GM19099 (cell line): ENCODE data around the gene FOXO3.

Experiments used
- POLR2A ChIP-seq: IDR thresholded peaks from 3 replicates; pipeline ENCODE4 v1.6.1; 2011; ENCODE audit warnings: low read depth; ENCODE audit not compliant: insufficient read length; ENCODE audit errors: extremely low read depth

Gene FOXO3

GRCh38 chr6:108549241-108549640 is 11.5 kb upstream of the FOXO3 start:
- no peak for TF ChIP-seq POLR2A

GRCh38 chr6:108549741-108550140 is 11.0 kb upstream of the FOXO3 start:
- no peak for TF ChIP-seq POLR2A

GRCh38 chr6:108550256-108550655 is 10.5 kb upstream of the FOXO3 start:
- no peak for TF ChIP-seq POLR2A

- TF ChIP-seq POLR2A, result no peak
These were observed 5.2 kb upstream of the FOXO3 start for GRCh38 chr6:108555399-108556052.

GRCh38 chr6:108556250-108556649 is 4.5 kb upstream of the FOXO3 start:
- no peak for TF ChIP-seq POLR2A

GRCh38 chr6:108556866-108557493 is 3.7 kb upstream of the FOXO3 start:
- no peak for TF ChIP-seq POLR2A

- TF ChIP-seq POLR2A, result no peak
These were observed 3.0 kb upstream of the FOXO3 start for GRCh38 chr6:108557494-108558371.

- TF ChIP-seq POLR2A, result no peak
These were observed 2.2 kb upstream of the FOXO3 start for GRCh38 chr6:108558372-108559096.

GRCh38 chr6:108559097-108559883 is 1.4 kb upstream of the FOXO3 start:
- TF ChIP-seq POLR2A, result peak; percentile 63

- TF ChIP-seq POLR2A, result no peak
These were observed 744 bp upstream of the FOXO3 start for GRCh38 chr6:108559884-108560462.

- TF ChIP-seq POLR2A, result no peak
These were observed 1.2 kb downstream of the FOXO3 start for GRCh38 chr6:108561742-108562502.

GRCh38 chr6:108562503-108562993 is 1.8 kb downstream of the FOXO3 start:
- TF ChIP-seq POLR2A, result no peak

GRCh38 chr6:108563292-108563691 is 2.6 kb downstream of the FOXO3 start:
- no peak for TF ChIP-seq POLR2A
